Activated CD4-positive, alpha-beta T cell treated with anti-CD3 and anti-CD28 coated beads, Interleukin-2, amount 50 U/mL, for 1 hour (primary cell): Measurements from ENCODE around the gene EFS.

ENCODE experiments used
- DNase-seq: peaks from one replicate; pipeline ENCODE4 v3.0.0-alpha.2; 2020

The EFS gene

GRCh38 chr14:23324455-23324846 is 40.5 kb downstream of the EFS start:
- DNase-seq: no peak

DNA sequence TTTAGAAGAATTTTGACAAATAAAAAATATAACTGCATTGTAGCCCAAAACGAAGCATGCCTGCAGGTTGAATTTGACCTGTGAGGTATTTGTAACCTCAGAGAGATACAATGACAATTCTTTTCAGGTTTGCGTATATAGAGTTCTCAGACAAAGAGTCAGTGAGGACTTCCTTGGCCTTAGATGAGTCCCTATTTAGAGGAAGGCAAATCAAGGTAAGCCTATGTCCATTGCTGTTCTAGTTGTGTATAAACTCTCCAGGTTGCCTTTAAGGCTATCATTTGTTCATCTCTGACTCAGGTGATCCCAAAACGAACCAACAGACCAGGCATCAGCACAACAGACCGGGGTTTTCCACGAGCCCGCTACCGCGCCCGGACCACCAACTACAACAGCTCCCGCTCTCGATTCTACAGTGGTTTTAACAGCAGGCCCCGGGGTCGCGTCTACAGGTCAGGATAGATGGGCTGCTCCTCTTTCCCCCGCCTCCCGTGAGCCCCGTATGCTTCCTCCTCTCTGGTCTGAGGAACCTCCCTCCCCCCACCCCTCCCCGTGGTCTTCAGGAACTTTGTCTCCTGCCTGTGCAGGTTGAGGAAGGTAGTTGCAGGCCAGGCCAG is 41.0 kb downstream of the EFS start:
- DNase-seq: no peak

DNA sequence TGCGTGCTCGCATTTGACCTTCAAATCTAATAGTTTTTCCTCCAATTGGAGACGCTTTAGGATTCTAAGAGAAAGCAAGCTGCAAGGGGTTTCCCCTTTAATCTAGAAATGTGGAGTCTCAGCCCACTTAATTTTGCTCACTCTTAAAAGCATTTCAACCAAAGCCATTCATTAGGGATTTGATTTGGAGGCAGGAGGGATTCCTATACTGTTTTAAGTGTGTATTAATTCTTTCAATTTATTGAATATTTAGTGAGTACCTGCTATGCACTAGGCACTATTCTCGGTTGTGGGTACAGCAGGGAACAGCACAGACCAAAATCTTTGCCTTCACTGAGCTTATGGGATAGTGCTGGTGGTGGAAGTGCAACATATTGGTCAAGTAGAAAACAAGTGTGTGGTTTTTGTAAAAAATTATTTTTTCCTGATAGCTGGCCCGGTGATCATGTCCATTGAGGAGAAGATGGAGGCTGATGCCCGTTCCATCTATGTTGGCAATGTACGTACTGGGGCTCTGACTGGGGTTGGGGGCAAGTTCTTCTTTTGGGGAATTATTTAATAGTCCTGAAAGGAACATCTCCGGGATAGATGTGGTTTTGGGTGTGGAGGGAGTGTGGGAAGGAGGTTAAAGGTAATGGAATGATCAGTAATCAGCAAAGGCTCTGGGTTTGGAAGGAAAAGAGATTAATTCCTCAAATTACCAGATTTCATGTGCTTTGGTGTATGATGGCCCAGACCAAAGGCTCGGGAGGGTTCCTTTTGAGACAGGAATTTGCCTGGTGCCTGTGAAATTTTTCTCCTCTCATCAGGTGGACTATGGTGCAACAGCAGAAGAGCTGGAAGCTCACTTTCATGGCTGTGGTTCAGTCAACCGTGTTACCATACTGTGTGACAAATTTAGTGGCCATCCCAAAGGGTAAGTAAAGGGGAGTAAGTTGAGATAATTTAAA is 42.1 kb downstream of the EFS start:
- no peak for DNase-seq

GRCh38 chr14:23321572-23322547 is 43.1 kb downstream of the EFS start:
- DNase-seq: peak; percentile 48

- DNase-seq: peak; percentile 95
Measured at GRCh38 chr14:23320584-23321571, 44.1 kb downstream of the EFS start, which contains the start of gene PABPN1. TSS of gene PABPN1 (plus strand) at chr14:23321457. CDS start at chr14:23321470, 13 bp downstream.

- DNase-seq: no peak
Measured at GRCh38 chr14:23319746-23320583, 45.0 kb downstream of the EFS start.

- DNase-seq: no peak
Measured at GRCh38 chr14:23316300-23316699, 48.7 kb downstream of the EFS start.

- no peak for DNase-seq
Measured at GRCh38 chr14:23310546-23310945, 54.4 kb downstream of the EFS start.

- no peak for DNase-seq
Measured at GRCh38 chr14:23308721-23309445, 56.1 kb downstream of the EFS start.

DNA sequence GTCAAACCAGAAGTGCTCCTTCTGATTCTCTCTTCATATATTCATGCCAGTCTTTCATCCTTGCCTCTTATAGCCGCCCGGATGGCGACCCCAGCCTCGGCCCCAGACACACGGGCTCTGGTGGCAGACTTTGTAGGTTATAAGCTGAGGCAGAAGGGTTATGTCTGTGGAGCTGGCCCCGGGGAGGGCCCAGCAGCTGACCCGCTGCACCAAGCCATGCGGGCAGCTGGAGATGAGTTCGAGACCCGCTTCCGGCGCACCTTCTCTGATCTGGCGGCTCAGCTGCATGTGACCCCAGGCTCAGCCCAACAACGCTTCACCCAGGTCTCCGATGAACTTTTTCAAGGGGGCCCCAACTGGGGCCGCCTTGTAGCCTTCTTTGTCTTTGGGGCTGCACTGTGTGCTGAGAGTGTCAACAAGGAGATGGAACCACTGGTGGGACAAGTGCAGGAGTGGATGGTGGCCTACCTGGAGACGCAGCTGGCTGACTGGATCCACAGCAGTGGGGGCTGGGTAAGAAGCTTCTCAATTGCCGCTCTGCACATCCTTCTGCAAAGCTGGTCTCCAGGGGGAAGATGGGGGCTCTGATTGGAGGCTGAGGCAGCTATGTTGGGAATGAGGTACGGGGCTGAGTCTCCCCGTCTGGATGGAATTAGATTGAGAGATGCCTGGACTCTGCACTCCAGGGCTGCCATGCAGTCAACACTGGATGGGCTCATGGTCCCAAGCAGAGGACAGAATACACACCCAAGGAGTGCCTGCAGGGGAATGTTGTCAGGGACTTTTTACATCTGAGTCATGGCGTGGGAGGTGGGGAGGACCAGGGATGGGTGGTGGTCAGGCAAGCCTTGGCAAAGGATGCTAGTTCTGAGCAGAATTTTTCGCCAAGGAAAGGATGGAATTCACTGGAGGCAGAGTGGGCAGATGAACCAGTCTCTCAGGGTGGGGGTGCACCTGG is 57.0 kb downstream of the EFS start:
- no peak for DNase-seq

DNA sequence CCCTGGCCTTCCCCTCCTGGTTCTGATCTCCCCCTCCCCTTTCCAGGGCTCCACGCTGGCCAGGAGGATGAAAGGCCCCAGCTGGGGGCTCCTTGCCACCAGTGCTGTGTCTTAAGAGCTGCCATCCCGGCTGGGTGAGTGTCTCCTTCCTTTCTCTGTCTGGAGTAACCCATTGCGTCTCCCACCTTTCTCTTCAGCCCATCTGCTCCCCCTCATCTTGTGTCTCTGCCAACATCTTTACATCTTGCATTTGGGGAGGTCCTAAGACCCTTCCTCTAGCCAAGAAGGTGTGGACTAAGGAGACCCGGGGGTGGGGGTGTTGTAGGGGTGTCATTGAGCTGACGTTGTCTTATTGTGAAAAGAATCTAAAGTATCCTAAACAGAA is 57.8 kb downstream of the EFS start:
- no peak for DNase-seq

DNA sequence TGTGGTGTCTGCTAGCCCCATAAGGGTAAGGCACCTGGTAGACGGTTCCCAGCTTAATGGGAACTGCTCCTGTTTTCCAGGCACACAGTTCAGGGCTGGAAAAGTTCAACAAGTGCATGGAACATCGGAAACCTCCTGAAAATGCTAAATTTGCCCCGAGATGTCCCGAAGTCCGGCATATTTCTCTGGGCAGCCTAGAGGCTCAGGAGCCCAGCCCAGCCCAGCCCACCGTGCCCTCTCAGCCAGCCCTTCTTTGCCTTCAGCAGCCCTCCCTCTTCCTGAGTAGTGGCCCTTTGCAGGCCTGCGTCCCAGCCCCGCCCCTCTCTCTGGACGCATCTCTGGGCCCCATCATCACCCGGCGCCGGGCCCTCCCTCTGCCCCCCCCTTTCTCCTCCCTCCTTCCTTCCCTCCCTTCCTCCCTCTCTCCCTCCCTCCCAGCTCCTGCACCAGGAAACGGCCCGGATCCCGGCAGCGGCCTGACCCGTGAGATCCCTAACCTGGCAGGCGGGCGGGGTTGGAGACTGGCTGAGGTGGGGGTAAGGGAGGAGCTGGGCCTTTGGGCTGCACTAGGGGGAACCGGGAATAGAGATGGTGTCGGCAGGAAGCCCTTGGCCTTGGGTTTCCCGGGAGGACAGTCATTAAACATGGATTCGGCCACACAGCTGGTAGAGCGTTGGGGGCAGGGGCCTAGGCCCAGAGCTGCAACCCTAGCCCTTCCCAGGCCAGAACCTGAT is 58.4 kb downstream of the EFS start, which contains the start of gene BCL2L2:
BCL2L2 (plus strand) TSS at position 422 of the 734 bp plus-strand sequence. CDS start 935 bp downstream, outside the sequence.
- no peak for DNase-seq
